Measurements from ENCODE around the gene EFCAB12. TPM values are rescaled to one million over a fixed set of nuclear protein-coding genes. Genes with fewer than 3 reads are reported as not detected.

The EFCAB12 gene
- total RNA-seq, 1 experiment from 2014 or later: 0.71 TPM

- no peak overlapping the region for H3K27ac ChIP-seq (ENCODE audit: low read depth, low read length, poor library complexity, severe bottlenecking)
- BruUV-seq (replicated peaks): no TSS peak
- intact Hi-C loops (cut with micrococcal nuclease; ENCODE audit: unreplicated experiment): no loop called here
- H3K9me3 ChIP-seq (ENCODE audit: low read depth, low read length, poor library complexity, severe bottlenecking): no peaks in the 10 kb centered on the region
- ChIA-PET CTCF (no interaction called here), POLR2A (ENCODE audit: low non-redundant PET) (no interaction called here)
- H3K4me3 ChIP-seq (ENCODE audit: low read depth, low read length, poor library complexity, severe bottlenecking): no peak overlapping the region
- no peaks in the 10 kb centered on the region for H3K4me1 ChIP-seq (ENCODE audit: insufficient read depth, low read length, poor library complexity, severe bottlenecking)
- TF ChIP-seq EZH2 (IDR thresholded peaks at IDR 0.05; ENCODE audit: borderline replicate concordance, low read depth, low read length, poor library complexity, severe bottlenecking) (no peak), CTCF (conservative IDR thresholded peaks at IDR 0.05; ENCODE audit: low read depth, low read length) (no peak)
- no peak for DNase-seq (ENCODE audit: low spot score)
- H3K36me3 ChIP-seq (ENCODE audit: insufficient read depth, low read length, poor library complexity, severe bottlenecking): no peaks in the 10 kb centered on the region
- no peaks in the 10 kb centered on the region for H3K27me3 ChIP-seq (replicated peaks; ENCODE audit: insufficient read depth, low read depth, low read length, poor library complexity)
Measured at GRCh38 chr3:129353589-129353941, 74.9 kb downstream of the EFCAB12 start.

GRCh38 chr3:129352650-129353588 lies 75.5 kb downstream of the EFCAB12 start:
- no peak overlapping the region for H3K27ac ChIP-seq (ENCODE audit: low read depth, low read length, poor library complexity, severe bottlenecking)
- H3K4me3 ChIP-seq (ENCODE audit: low read depth, low read length, poor library complexity, severe bottlenecking): no peak overlapping the region
- intact Hi-C loops (cut with micrococcal nuclease; ENCODE audit: unreplicated experiment): no loop called here
- no peak for DNase-seq (ENCODE audit: low spot score)
- BruUV-seq (replicated peaks): no TSS peak
- POLR2A ChIA-PET (ENCODE audit: low non-redundant PET): no interaction called here
- TF ChIP-seq CTCF (conservative IDR thresholded peaks at IDR 0.05; ENCODE audit: low read depth, low read length) (no peak), EZH2 (IDR thresholded peaks at IDR 0.05; ENCODE audit: borderline replicate concordance, low read depth, low read length, poor library complexity, severe bottlenecking) (no peak)
- no peaks in the 10 kb centered on the region for H3K4me1 ChIP-seq (ENCODE audit: insufficient read depth, low read length, poor library complexity, severe bottlenecking)
- H3K27me3 ChIP-seq (replicated peaks; ENCODE audit: insufficient read depth, low read depth, low read length, poor library complexity): no peaks in the 10 kb centered on the region
- H3K36me3 ChIP-seq (ENCODE audit: insufficient read depth, low read length, poor library complexity, severe bottlenecking): no peaks in the 10 kb centered on the region
- no peaks in the 10 kb centered on the region for H3K9me3 ChIP-seq (ENCODE audit: low read depth, low read length, poor library complexity, severe bottlenecking)
- CTCF ChIA-PET: no interaction called here

- intact Hi-C loops (cut with micrococcal nuclease; ENCODE audit: unreplicated experiment): no loop called here
- POLR2A ChIA-PET (ENCODE audit: low non-redundant PET): no interaction called here
- no peaks in the 10 kb centered on the region for H3K9me3 ChIP-seq (ENCODE audit: low read depth, low read length, poor library complexity, severe bottlenecking)
Measured at GRCh38 chr3:129352045-129352444, 76.4 kb downstream of the EFCAB12 start.

More at GRCh38 chr3:129352045-129352444, 76.4 kb downstream of the EFCAB12 start:
- no peak for DNase-seq (ENCODE audit: low spot score)
- no TSS peak for BruUV-seq (replicated peaks)
- TF ChIP-seq EZH2 (IDR thresholded peaks at IDR 0.05; ENCODE audit: borderline replicate concordance, low read depth, low read length, poor library complexity, severe bottlenecking) (no peak), CTCF (conservative IDR thresholded peaks at IDR 0.05; ENCODE audit: low read depth, low read length) (peak; percentile 29)
- Histone ChIP-seq H3K27me3 (replicated peaks; ENCODE audit: insufficient read depth, low read depth, low read length, poor library complexity) (no peaks in the 10 kb centered on the region), H3K27ac (ENCODE audit: low read depth, low read length, poor library complexity, severe bottlenecking) (no peak overlapping the region), H3K4me1 (ENCODE audit: insufficient read depth, low read length, poor library complexity, severe bottlenecking) (no peaks in the 10 kb centered on the region), H3K4me3 (ENCODE audit: low read depth, low read length, poor library complexity, severe bottlenecking) (no peak overlapping the region), H3K36me3 (ENCODE audit: insufficient read depth, low read length, poor library complexity, severe bottlenecking) (no peaks in the 10 kb centered on the region)
- CTCF ChIA-PET: no interaction called here

Other genes starting within 250 kb of the EFCAB12 start
- 396 and 438 TPM in 2 replicates for gene CNBP, start 244.7 kb downstream of the EFCAB12 start, total RNA-seq (2021)
- gene COPG1, start 179.0 kb downstream of the EFCAB12 start, total RNA-seq (2021): 157 and 158 TPM in 2 replicates
- 46.3 and 52.2 TPM in 2 replicates for gene HMCES, start 149.8 kb downstream of the EFCAB12 start, total RNA-seq (2021)
- gene MBD4, start 11.3 kb upstream of the EFCAB12 start, total RNA-seq (2021): 43.7 and 50.9 TPM in 2 replicates
- gene IFT122, start 11.6 kb upstream of the EFCAB12 start, total RNA-seq (2021): 44.0 and 48.2 TPM in 2 replicates
- not detected in 2 replicates for gene RHO, start 100.0 kb upstream of the EFCAB12 start, total RNA-seq (2021)
- gene H1-8, start 114.5 kb upstream of the EFCAB12 start, total RNA-seq (2021): not detected in 2 replicates
- 31.5 and 32.1 TPM in 2 replicates for gene PLXND1, start 178.0 kb upstream of the EFCAB12 start, total RNA-seq (2021)

Measured in A673 (cell line).